ENCODE measurements around the gene GPR107. TPM values are rescaled to one million over a fixed set of nuclear protein-coding genes. Genes with fewer than 3 reads are reported as not detected.
A peak's percentile ranks its signal among the peaks of the same experiment; 100 is the strongest.

GPR107 gene
- total RNA-seq, 2 experiments from 2014 or later: 18.2 to 19.0 TPM

GRCh38 chr9:130027533-130028365 is 26.0 kb upstream of the GPR107 start:
- peaks cover 95% of the 10 kb centered on the region for H3K4me1 Mint-ChIP-seq (ENCODE audit: low read depth)
- peak overlapping the region; percentile 56 for H3K4me3 Mint-ChIP-seq
- CTCF ChIA-PET: interaction anchor here (1.0 to 2.5 kb wide), 5 partner anchors 11 to 141 kb away, joined by 3 to 8 read pairs (median 5); no protein-coding TSS in a partner anchor
- POLR2A ChIA-PET: interaction anchor here (0.7 to 8.7 kb wide), 17 partner anchors 9 to 158 kb away, joined by 3 to 104 read pairs (median 7); partner anchors contain the start of gene FNBP1
- H3K27ac Mint-ChIP-seq: peak overlapping the region; percentile 99
- H3K9me3 Mint-ChIP-seq: no peaks in the 10 kb centered on the region
- TF ChIP-seq CTCF (IDR thresholded peaks at IDR 0.05): no peak
- no peak for ATAC-seq
- intact Hi-C loops (cut with micrococcal nuclease): no loop called here
- no peaks in the 10 kb centered on the region for H3K27me3 Mint-ChIP-seq
- DNase-seq: no peak
- peaks cover 72% of the 10 kb centered on the region for H3K36me3 Mint-ChIP-seq (ENCODE audit: low read depth)

DNA sequence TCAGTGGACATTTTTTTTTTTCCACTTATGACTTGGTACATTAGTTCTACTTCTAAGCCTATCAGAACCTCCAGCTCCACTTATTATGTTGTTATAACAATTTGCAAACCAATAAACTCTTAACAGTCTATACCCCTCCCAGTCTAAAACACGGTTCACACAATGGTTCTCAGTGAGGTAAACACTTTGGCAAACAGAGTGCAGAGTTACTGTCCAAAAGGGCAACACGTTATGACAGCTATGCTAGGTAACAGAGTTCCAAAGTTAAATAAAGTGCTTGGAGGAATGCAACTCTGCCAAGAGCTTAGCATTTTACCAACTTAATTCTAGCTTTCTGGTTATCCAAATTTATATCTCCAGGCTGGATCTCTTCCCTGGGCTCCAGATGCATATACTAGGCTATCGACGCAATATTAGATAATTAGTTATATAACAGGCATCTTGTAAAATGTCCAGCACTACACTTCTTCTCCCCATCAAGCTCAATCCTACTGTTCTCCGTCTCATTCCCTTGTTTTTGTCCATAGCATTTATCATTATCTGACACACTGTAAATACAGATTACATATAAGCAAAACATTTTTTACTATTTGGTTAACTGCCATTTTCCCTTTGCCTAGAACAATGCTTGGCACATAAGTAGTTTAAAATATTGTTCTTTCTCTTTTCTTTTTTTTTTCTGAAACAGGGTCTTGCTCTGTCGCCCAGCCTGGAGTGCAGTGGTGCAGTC is 25.0 kb upstream of the GPR107 start:
- H3K4me3 Mint-ChIP-seq: peak overlapping the region; percentile 56
- ATAC-seq: no peak
- DNase-seq: no peak
- no peaks in the 10 kb centered on the region for H3K27me3 Mint-ChIP-seq
- TF ChIP-seq CTCF (IDR thresholded peaks at IDR 0.05): no peak
- H3K9me3 Mint-ChIP-seq: no peaks in the 10 kb centered on the region
- intact Hi-C loops (cut with micrococcal nuclease): no loop called here
- H3K36me3 Mint-ChIP-seq (ENCODE audit: low read depth): peaks cover 72% of the 10 kb centered on the region
- CTCF ChIA-PET: interaction anchor here (1.0 to 1.1 kb wide), 4 partner anchors 21 to 38 kb away, joined by 3 to 5 read pairs (median 4); no protein-coding TSS in a partner anchor
- peak overlapping the region; percentile 99 for H3K27ac Mint-ChIP-seq
- H3K4me1 Mint-ChIP-seq (ENCODE audit: low read depth): peaks cover 93% of the 10 kb centered on the region
- POLR2A ChIA-PET: interaction anchor here (0.6 to 8.7 kb wide), 17 partner anchors 10 to 159 kb away, joined by 3 to 104 read pairs (median 4); partner anchors contain the start of gene FNBP1

- peaks cover 70% of the 10 kb centered on the region for H3K36me3 Mint-ChIP-seq (ENCODE audit: low read depth)
- ATAC-seq (peak; percentile 52), DNase-seq (peak; percentile 73)
- peak overlapping the region; percentile 56 for H3K4me3 Mint-ChIP-seq
- CTCF ChIA-PET: interaction anchor here (1.0 to 1.1 kb wide), 2 partner anchors 36 to 39 kb away, joined by 3 to 4 read pairs; no protein-coding TSS in a partner anchor
- no peak for TF ChIP-seq CTCF (IDR thresholded peaks at IDR 0.05)
- H3K4me1 Mint-ChIP-seq (ENCODE audit: low read depth): peaks cover 89% of the 10 kb centered on the region
- POLR2A ChIA-PET: interaction anchor here (0.6 to 8.7 kb wide), 15 partner anchors 10 to 142 kb away, joined by 3 to 104 read pairs (median 5); partner anchors contain the start of genes FNBP1 and GPR107
- H3K9me3 Mint-ChIP-seq: no peaks in the 10 kb centered on the region
- intact Hi-C loops (cut with micrococcal nuclease): no loop called here
- H3K27me3 Mint-ChIP-seq: no peaks in the 10 kb centered on the region
- peak overlapping the region; percentile 99 for H3K27ac Mint-ChIP-seq
Measured at GRCh38 chr9:130029223-130029973, 24.3 kb upstream of the GPR107 start.

GRCh38 chr9:130030651-130031127 is 23.0 kb upstream of the GPR107 start:
- peak overlapping the region; percentile 63 for H3K4me3 Mint-ChIP-seq
- CTCF ChIA-PET: interaction anchor here (0.8 to 1.8 kb wide), 7 partner anchors 9 to 144 kb away, joined by 3 to 10 read pairs (median 4); no protein-coding TSS in a partner anchor
- peaks cover 89% of the 10 kb centered on the region for H3K4me1 Mint-ChIP-seq (ENCODE audit: low read depth)
- ATAC-seq (peak; percentile 8), DNase-seq (peak; percentile 40)
- POLR2A ChIA-PET: interaction anchor here (0.6 to 8.7 kb wide), 19 partner anchors 9 to 144 kb away, joined by 3 to 104 read pairs (median 4); partner anchors contain the start of genes FNBP1 and GPR107
- H3K27me3 Mint-ChIP-seq: no peaks in the 10 kb centered on the region
- no peaks in the 10 kb centered on the region for H3K9me3 Mint-ChIP-seq
- H3K27ac Mint-ChIP-seq: peak overlapping the region; percentile 99
- H3K36me3 Mint-ChIP-seq (ENCODE audit: low read depth): peaks cover 71% of the 10 kb centered on the region
- no peak for TF ChIP-seq CTCF (IDR thresholded peaks at IDR 0.05)
- intact Hi-C loops (cut with micrococcal nuclease): no loop called here

Measured in activated CD8-positive, alpha-beta T cell treated with anti-CD3 and anti-CD28 coated beads for 36 hours (primary cell).